SK-N-MC (cell line): Measurements from ENCODE around the gene PRICKLE4.
"Not testable (repeated sequence)": the region's sequence is repeated elsewhere in the genome, so short reads cannot be mapped to it uniquely, and the experiment has no call there.

Experiments
- DNase-seq: peaks from one replicate; pipeline ENCODE4 v3.0.0-alpha.2; 2011; ENCODE audit warnings: low read depth, low spot score
- H3K27ac ChIP-seq: fragments of 200-600 bp; sonication (generic); 2 replicates; pipeline ENCODE4 v1.5.1; 2016; ENCODE audit warnings: mixed run types
- H3K36me3 ChIP-seq: fragments of 200-600 bp; sonication (generic); 2 replicates; pipeline ENCODE4 v1.6.1; 2017; ENCODE audit warnings: antibody characterized with exemption, low read length, mixed read lengths; ENCODE audit not compliant: insufficient read depth
- H3K4me3 ChIP-seq: fragments of 200-600 bp; sonication (generic); 2 replicates; pipeline ENCODE4 v1.5.1; 2016
- H3K9ac ChIP-seq: fragments of 200-600 bp; sonication (generic); 2 replicates; pipeline ENCODE4 v1.8.0; 2017; ENCODE audit warnings: mixed run types, mixed read lengths; ENCODE audit not compliant: insufficient read length
- H3K9me3 ChIP-seq: fragments of 200-600 bp; sonication (generic); 2 replicates; pipeline ENCODE4 v1.6.1; 2017; ENCODE audit warnings: low read depth, mild to moderate bottlenecking, antibody characterized with exemption, low read length, moderate library complexity, mixed read lengths
- EZH2 ChIP-seq: fragments of 200-600 bp; sonication (generic); IDR thresholded peaks from one replicate; pipeline ENCODE4 v1.6.1; 2017; ENCODE audit warnings: antibody characterized with exemption
- FOXP2 ChIP-seq: optimal IDR thresholded peaks from 2 replicates; pipeline ENCODE3; 2011; ENCODE audit warnings: mild to moderate bottlenecking, moderate library complexity; ENCODE audit not compliant: insufficient read depth; ENCODE audit errors: extremely low read length, control extremely low read depth
- POLR2AphosphoS5 ChIP-seq: IDR thresholded peaks from 2 replicates; pipeline ENCODE4 v1.6.1; 2012; ENCODE audit warnings: mild to moderate bottlenecking, low read depth, low read length, borderline replicate concordance

Gene PRICKLE4

DNA sequence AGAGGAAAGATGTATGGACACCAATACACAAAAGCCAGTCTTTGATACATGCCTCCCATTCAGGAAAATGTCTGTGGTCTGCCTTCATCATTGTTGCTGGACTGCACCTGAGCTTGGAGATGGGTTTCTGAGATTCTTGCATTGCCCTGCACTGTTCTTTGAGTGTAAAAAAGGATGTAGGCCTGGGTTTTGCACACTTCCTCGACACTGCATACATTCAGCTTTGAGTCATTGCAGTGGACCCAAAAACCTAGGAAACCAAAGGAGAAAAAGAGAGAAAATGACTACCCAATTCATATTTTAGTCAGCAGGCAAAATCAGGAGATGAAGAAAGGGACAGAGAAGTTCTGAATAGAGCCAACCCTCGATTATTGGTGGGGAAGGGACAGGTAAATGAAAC lies 15.9 kb downstream of the PRICKLE4 start:
- H3K27ac ChIP-seq = no peak overlapping the region
- H3K4me3 ChIP-seq = no peak overlapping the region
- H3K9me3 ChIP-seq = no peaks in the 10 kb centered on the region
- H3K36me3 ChIP-seq = peaks cover 21% of the 10 kb centered on the region
- TF ChIP-seq FOXP2 (no peak), POLR2AphosphoS5 (no peak), EZH2 (no peak)
- no peak for DNase-seq
- no peak overlapping the region for H3K9ac ChIP-seq

DNA sequence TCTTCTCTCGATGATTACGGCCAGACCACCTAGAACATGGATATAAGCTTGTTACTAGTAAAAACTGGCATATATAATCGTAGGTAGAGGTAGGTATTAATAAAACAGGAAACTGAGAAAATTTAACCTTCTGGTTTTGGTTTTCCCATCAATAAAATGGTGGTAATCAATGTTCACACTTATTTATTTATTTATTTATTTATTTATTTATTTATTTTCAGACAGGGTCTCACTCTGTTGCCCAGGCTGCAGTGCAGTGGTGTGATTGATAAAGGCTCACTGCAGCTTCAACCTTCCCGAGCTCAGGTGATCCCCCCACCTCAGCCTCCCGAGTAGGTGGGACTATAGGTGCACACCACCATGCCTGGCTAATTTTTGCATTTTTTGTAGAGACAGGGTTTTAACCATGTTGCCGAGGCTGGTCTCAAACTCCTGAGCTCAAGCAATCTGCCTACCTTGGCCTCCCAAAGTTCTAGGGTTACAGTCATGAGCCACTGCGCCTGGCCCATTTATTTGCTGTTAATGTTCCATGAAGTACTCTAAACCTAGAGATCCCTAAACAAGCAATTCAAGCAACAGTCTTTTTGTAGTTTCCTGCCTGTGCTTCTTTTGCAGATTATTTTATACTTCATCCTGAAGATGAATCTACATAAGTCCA lies 18.4 kb downstream of the PRICKLE4 start:
- H3K36me3 ChIP-seq = peaks cover 7% of the 10 kb centered on the region
- no peak overlapping the region for H3K4me3 ChIP-seq
- H3K27ac ChIP-seq = no peak overlapping the region
- H3K9ac ChIP-seq = no peak overlapping the region
- TF ChIP-seq FOXP2 (no peak), EZH2 (no peak), POLR2AphosphoS5 (no peak)
- no peaks in the 10 kb centered on the region for H3K9me3 ChIP-seq
- DNase-seq = no peak

DNA sequence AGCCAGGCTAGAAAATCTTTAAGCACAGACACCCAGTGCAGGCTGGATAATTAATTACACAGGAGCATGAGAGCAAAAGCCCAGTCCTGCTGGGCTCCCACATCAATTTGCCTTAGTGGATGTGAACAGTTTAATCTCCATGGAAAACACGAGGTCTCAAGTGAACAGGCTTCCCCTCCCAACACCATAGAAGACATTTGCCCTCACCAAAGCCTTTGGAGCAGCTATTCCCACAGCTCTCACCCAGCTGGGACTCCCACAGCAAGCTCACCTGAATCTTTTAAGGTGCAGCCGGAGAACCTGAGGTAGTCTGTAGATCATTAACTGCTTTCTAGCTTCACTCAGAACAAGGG lies 19.0 kb downstream of the PRICKLE4 start:
- no peak overlapping the region for H3K4me3 ChIP-seq
- TF ChIP-seq POLR2AphosphoS5 = no peak
- no peak for TF ChIP-seq FOXP2
- TF ChIP-seq EZH2 = no peak
- DNase-seq = no peak
- no peak overlapping the region for H3K9ac ChIP-seq
- peaks cover 7% of the 10 kb centered on the region; the same call in 1 of the 2 replicates for H3K36me3 ChIP-seq
- no peaks in the 10 kb centered on the region for H3K9me3 ChIP-seq
- H3K27ac ChIP-seq = no peak overlapping the region

DNA sequence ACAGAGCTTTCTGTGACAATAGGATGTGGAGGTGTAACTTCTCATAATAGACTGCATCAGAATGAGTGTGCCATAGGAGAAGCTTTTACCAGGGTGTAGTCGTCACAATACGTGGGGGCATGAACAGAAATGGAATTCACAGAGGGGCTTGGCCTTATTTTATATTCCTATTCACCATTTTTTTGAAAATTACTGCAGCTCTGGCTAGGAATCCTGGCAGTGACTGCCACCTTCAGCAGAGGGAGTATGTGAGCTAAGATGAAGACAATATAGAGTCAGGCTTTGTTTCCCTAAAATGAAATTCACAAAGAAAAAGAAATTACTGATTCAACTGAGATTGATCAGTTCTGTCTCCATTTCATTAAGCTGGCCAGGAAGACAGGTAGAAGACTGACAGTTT lies 20.8 kb downstream of the PRICKLE4 start:
- TF ChIP-seq EZH2 (no peak), FOXP2 (no peak), POLR2AphosphoS5 (no peak)
- no peak for DNase-seq
- H3K9ac ChIP-seq = no peak overlapping the region
- H3K4me3 ChIP-seq = no peak overlapping the region
- H3K36me3 ChIP-seq = peaks cover 8% of the 10 kb centered on the region; the same call in 1 of the 2 replicates
- H3K27ac ChIP-seq = no peak overlapping the region
- H3K9me3 ChIP-seq = no peaks in the 10 kb centered on the region

DNA sequence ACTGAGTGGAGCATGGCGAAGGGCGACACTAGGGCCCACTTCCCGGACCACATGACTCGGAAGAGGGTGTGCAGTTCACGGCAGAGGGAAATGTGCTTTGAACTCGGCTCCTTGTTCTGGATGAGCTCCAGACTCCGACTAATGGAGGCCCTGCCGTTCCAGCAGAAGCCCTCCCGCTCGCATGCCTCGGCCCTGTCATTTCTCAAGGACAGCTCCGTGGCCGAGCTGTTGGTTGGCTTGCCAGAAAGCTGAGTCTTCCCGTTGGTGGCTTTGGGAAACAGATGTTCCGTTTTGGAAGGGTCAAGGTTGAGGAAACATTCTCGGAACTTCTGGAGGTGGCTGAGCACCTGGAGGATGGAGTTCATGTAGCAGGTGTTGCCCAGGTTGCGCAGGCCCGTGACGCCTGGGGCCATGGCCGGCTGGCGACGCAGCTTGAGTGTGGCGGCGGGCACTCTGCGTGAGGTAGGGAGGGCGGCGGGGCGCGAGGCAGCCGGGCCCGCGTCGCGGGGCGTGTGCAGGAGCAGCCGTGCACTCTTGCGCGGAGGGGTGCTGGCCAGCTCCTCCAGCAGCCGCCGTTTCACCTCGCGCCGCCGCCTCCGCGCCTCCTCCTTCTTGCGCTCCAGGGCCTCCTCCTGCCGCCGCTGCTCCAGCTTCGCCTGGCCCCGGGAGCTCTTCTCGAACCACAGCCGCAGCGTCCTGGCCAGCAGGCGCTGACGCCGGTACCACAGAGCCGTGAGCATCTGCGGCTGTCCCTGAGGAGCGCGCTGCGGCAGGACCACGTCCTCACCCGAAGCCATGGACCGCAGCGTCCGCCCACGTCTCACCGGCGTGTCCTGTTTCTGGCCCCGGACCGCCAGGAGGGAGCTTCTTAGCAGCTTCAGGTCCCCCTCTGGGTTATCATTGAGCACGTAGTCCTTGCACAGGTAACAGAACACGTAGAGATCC lies 25.5 kb downstream of the PRICKLE4 start:
- Histone ChIP-seq H3K4me3 (no peak overlapping the region), H3K27ac (no peak overlapping the region), H3K36me3 (peaks cover 4% of the 10 kb centered on the region; the same call in 1 of the 2 replicates), H3K9me3 (no peaks in the 10 kb centered on the region), H3K9ac (no peak overlapping the region)
- TF ChIP-seq POLR2AphosphoS5 = no peak
- no peak for TF ChIP-seq FOXP2
- TF ChIP-seq EZH2 = no peak
- no peak for DNase-seq

DNA sequence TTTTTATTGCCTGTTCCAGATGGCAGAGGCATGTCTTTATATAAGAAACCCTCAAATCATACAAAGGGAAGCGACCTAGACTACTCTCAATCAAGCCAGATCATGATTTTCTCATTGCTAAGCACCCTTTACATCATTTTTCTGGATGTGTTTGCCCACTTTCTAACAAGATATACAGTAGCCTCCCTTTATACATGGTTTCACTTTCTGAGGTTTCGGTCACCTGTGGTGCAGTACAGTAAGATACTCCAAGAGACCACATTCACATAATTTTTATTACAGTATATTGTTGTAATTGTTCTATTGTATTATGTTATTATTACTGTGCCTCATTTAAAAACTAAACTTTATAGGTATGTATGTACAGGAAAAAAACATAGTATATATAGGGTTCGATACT lies 30.5 kb downstream of the PRICKLE4 start:
- H3K27ac ChIP-seq = no peak overlapping the region
- H3K9ac ChIP-seq = no peak overlapping the region
- H3K9me3 ChIP-seq = no peaks in the 10 kb centered on the region
- no peaks in the 10 kb centered on the region for H3K36me3 ChIP-seq
- TF ChIP-seq EZH2 (no peak), POLR2AphosphoS5 (no peak), FOXP2 (no peak)
- no peak overlapping the region for H3K4me3 ChIP-seq
- DNase-seq = no peak

DNA sequence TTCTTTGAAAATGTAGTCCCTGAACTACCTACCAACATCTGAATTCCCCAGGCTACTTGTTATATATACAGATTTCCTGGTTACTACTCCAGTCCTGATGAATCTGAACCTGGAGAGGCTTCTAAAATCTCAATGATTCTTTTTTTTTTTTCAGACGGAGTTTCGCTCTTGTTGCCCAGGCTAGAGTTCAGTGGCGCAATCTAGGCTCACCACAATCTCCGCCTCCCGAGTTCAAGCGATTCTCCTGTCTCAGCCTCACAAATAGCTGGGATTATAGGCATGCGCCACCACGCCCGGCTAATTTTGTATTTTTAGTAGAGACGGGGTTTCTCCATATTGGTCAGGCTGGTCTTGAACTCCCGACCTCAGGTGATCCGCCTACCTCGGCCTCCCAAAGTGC lies 31.4 kb downstream of the PRICKLE4 start:
- not testable (repeated sequence) for H3K27ac ChIP-seq, DNase-seq, H3K36me3 ChIP-seq, H3K9me3 ChIP-seq, H3K4me3 ChIP-seq, H3K9ac ChIP-seq

DNA sequence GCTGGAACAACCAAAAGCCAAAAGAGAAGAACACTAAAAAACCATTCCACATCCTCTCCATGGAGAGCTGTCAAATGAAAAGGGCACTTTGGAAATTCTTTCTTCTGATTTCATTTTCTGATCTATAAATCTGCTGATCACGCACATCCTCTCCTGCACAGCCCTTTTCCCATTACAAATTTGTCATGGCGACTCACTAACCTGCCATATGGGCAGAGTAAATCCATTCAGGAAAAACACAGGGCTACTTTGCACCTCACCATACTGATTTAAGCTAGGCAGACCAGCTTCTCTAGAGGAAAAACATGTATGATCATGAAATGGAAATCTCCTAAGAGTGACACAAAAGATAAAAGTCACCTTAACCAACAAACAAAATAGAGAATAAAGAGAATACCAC lies 32.9 kb downstream of the PRICKLE4 start:
- no peaks in the 10 kb centered on the region for H3K36me3 ChIP-seq
- no peak for DNase-seq
- no peak overlapping the region for H3K4me3 ChIP-seq
- TF ChIP-seq FOXP2 = no peak
- TF ChIP-seq POLR2AphosphoS5 = no peak
- TF ChIP-seq EZH2 = no peak
- no peaks in the 10 kb centered on the region for H3K9me3 ChIP-seq
- no peak overlapping the region for H3K9ac ChIP-seq
- H3K27ac ChIP-seq = no peak overlapping the region
